HUDEP-2 (cell line): Measurements from ENCODE around the gene TSPOAP1.

Experiments used
- DNase-seq, 76 experiments: peaks; one replicate each; lab custom pipeline; 2025; ENCODE audit not compliant: unreplicated experiment in 76 of 76; lab: John Stamatoyannopoulos, UW

Gene TSPOAP1

DNA sequence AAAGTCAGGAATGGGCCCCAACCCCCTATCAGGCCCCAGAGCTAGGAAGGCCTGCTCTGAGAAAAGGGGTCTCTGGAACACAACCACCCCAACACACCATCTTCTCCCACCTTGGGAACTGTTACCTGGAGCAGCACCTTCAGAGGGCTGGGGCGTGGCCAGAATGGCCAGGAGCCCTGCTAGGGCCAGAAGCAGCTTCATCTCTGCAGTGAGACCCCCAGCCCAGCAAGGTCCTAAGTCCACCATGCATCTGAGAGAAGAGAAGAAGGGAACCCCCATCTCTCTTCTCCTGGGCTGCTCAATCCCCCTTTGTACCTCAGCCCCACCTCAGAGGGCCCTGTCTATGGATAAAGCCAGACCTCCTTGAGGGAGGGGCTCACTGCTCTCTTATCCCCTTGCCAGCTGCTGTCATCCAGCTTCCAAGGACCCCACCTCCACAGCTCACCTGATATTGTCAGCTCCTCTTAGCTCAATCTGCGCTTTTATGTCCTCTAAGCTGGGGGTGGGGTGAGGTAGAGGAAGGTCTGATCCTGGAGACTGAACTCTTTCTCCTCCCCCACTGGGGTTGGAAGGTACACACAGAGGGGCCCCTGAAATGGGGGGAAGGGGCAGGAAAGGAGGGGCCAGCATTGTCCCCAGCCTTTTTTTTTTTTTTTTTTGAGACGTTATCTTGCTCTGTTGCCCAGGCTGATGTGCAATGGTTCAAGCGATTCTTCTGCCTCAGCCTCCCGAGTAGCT is 47.9 kb downstream of the TSPOAP1 start, which contains the start of gene MPO:
Gene MPO, minus strand, starts transcription at position 456 of the 738 bp plus-strand sequence. Its CDS starts 177 bp downstream, at position 279.
- no peak for DNase-seq

GRCh38 chr17:58279736-58280479 is 48.7 kb downstream of the TSPOAP1 start:
- DNase-seq, result no peak

DNA sequence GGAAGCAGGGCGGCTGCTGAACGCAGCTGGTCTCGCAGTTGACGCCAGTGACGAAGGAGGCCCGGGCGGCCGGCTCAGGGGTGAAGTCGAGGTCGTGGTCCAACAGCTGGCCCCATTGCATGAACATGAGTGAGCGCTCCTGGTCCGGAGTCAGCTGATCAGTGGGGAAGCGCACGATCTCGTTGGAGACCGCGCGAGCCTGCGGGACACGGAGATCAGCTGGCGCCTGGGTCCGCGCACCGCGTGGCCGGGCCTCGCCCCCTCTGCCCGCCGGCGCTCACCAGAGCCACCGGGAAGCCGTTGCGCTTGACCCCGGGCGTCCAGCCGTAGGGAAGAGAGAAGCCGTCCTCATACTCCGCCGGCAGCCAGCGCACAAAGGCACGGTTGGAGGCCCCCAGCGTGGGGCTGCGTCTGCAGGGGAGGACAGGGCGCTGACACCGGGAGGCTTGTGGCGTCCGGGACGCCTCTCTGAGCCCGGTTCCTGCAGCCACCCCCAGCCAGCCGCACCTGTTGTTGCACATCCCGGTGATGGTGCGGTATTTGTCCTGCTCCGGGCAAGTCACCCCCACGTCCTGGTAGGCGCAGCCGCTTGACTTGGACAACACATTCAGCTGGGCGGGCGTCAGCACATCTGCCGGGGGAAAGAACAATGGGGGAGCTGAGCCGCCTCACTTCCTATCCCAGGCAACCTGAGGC is 49.4 kb downstream of the TSPOAP1 start:
- DNase-seq, result no peak

DNA sequence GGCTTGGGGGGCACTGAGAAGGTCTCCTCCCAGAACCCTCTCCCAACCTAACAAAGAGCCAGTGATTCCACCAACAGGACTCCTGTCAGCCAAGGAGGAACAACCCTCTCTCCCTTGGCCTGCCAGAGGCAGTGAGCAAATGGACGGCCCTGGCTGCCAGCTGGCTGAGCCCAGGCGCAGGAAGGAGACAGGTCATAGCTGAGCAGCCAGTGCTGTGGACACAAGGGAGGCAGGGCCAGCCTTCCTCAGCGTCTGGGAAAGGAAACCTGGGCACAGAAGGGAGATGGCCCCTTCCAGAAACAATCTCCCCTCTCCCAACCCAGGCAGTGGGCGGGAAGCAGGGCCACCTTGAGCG is 50.0 kb downstream of the TSPOAP1 start:
- no peak for DNase-seq

GRCh38 chr17:58277802-58278595 is 50.6 kb downstream of the TSPOAP1 start:
- no peak for DNase-seq

DNA sequence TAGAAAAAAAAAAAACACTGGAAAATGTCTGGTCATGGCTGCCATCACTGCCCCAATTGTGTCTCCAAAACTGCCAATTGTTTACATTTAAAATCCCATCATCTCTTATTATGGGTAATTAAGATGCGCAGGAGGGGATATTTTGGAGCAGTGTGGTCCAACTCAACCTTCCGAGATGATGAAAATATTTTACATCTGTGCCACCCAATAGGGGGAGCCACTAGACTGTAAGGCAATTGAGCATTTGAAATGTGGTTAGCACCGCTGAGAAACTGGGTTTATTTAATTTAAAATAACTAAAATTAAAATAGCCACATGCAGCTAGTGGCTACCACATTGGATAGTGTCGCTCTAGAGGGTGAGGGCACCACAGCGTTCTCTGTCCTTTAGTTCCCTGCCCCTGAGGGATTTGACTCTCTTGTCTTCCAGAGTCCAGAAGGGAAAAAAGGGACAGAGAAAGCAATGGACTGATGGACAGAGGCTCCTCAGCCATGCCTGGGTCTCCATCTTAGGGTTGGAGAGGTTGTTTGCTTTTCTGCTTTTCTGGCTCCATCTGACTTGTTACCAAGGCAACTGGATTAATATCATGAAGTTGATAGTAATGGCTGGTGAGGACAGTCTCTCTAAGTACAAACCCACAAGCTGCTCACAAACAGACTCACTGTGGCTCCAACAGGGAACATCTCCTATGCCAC is 51.3 kb downstream of the TSPOAP1 start:
- DNase-seq, result peak in 13 of 76 experiments; percentile 1 to 24 (median 5)

DNA sequence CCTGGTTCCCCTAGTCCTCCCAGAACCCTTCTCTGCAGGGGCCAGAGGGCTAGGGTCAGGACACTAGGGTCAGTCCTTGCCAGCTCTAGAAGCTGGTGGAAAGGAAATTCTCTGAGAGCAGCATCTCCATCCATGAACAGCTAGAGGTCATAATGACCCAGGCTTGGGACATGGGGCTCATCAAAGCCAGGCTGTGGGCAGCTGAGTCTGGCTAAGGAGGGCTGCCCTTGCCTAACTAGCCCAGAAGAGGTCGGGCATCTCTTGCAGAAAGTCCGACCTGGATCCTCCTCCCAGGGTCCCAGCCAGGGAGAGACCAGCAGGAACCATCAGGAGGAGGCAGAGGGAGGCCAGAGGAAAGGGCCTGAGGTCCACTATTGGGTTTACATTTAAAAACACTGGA is 52.2 kb downstream of the TSPOAP1 start:
- no peak for DNase-seq

DNA sequence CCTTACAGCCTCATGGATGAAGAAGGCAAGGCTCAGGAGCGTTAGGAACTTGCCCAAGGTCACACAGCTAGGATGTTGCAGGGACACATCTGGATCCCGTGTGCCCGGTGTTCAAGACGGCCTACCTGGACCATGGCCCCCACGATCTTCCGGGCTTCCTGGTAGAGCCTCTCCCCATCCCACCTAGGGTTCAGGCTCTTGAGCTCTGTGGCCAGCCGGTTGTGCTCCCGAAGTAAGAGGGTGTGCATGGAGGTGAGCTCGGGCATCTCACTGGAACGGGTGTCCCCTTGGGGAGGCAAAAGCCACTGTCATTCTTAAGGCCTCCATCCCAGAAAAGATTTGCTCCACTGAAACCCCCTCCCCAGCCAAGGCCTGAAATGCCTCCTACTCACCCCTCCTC is 53.2 kb downstream of the TSPOAP1 start:
- no peak for DNase-seq

DNA sequence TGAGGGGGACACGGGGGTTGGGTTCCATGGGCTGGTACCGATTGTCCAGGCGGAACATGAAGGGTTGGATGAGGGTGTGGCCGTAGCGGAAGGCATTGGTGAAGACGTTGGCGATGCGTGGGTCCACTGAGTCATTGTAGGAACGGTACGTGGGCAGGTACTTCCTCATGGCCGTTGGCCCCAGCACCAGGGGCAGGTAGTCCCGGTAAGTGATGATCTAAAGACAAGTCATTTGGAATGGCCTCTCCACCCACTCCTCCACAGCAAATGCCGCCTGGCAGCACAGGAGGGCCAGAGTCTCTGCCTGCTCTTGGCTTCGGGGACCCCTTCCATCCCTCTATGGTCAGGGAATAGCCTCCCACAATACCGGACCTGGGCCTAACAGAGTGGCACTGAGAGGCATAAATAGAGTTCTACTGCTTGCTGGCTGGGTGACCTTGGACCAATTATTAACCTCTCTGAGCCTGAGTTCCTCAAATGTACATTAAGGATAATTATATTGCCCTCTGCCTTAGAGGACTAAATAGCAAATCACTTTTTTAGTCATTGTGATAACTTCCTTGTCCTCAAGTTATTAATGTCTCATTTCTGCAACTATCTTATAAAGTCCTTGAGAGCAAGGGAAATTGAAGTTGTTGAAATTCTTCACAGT is 55.0 kb downstream of the TSPOAP1 start:
- DNase-seq, result no peak

GRCh38 chr17:58272367-58273280 is 56.0 kb downstream of the TSPOAP1 start:
- DNase-seq, result no peak

GRCh38 chr17:58271216-58271931 is 57.2 kb downstream of the TSPOAP1 start:
- no peak for DNase-seq

DNA sequence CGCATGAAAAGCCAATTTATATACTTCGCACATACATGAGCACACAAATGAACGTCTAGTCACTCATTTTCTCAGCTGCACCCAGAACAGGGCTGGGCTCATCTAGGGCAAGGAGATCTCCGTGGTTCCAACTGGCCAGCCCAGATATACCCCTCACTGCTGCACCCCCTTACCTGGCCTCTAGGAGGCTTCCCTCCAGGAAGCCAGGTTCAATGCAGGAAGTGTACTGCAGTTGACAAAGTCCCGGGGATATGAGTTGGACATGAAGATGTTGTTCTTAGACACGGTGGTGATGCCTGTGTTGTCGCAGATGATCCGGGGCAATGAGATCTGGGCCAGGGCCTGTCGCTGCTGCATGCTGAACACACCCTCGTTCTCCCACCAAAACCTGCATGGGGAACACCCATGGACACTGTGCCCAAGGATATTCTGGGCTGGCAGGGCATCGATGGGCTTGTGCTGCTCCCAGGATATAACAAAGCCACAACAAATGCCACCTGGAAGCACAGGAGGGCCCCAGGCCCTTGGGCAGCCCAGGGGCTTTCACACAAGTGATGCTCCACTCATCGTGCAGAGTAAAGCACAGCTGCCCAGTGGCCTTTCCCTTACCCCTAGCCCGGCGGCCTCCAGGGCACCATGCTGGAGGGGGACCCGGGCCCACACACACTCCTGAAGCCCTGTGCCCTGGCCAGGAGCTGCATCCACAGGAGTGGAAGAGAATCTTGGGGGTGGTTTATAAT is 57.9 kb downstream of the TSPOAP1 start:
- DNase-seq, result no peak

DNA sequence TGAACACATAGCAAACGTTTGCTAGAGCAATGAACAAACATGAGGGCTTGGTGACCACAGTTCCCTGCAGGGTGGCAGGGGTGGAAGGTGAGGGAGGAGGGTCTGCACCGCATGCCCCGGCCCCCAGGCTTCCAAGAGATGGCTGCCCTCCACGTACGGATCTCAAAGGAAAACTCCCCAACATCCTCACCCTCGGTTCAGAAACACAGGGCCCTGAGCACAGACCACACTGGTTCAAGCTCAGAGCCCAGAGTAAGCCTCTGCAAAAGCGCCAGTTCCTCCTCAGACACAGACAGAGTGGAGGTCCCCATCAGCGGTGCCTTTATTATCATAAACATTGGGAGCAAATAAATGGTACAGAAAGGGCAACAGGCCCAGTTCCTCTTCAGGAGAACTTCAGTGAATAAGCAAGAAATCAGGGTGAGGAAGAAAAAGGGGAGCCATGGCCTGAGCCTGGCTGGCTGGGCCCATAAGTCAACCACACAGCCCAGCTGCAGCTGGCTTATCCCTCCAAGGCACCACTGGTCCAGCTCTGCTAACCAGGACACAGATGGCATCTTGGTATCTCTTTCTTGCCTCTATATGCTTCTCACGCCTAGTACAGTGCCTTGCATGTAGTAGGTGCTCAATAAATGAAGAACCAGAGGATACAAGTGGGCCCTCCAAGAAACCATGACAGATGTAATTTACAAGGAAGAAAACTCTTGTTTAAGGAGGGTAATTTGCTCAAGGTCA is 58.9 kb downstream of the TSPOAP1 start:
- DNase-seq, result no peak

- DNase-seq, result no peak
Measured at GRCh38 chr17:58268774-58269556, 59.6 kb downstream of the TSPOAP1 start.

- no peak for DNase-seq
Measured at GRCh38 chr17:58268326-58268725, 60.3 kb downstream of the TSPOAP1 start.
